Measurements from ENCODE around the gene SH3D21.

SH3D21 gene

GRCh38 chr1:36339615-36340014 lies 33.4 kb downstream of the SH3D21 start:
- H3K4ac ChIP-seq (ENCODE audit: low read depth, low read length), result no peak overlapping the region
- no peak overlapping the region for H4K12ac ChIP-seq (ENCODE audit: low read depth, low read length)
- no peak overlapping the region for H3K14ac ChIP-seq (ENCODE audit: low read length)
- WGBS (ENCODE audit: extremely low coverage, insufficient coverage, insufficient read length), result no CpG with 5 or more reads among the region's 9 CpGs
- H4K8ac ChIP-seq (ENCODE audit: low read depth, low read length), result no peak overlapping the region
- H3K23ac ChIP-seq (ENCODE audit: low read length), result no peak overlapping the region
- no peak overlapping the region for H3K27ac ChIP-seq (ENCODE audit: low read depth, low read length)
- H2BK120ac ChIP-seq (ENCODE audit: insufficient read depth, low read length, poor library complexity), result no peak overlapping the region
- H3K36me3 ChIP-seq (ENCODE audit: control insufficient read depth in 1 of 2, insufficient read depth in 2 of 2, low read length in 2 of 2), result peaks cover 46 to 55% of the 10 kb centered on the region in 2 experiments
- H3K4me1 ChIP-seq (ENCODE audit: control insufficient read depth in 1 of 2, insufficient read depth in 2 of 2, low read length in 2 of 2), result no peaks in the 10 kb centered on the region
- no peak overlapping the region for H4K91ac ChIP-seq (ENCODE audit: low read depth, low read length)
- H3K79me1 ChIP-seq (ENCODE audit: low read length), result no peaks in the 10 kb centered on the region
- H3K4me3 ChIP-seq (ENCODE audit: low read depth, low read length), result no peak overlapping the region
- no peak overlapping the region for H2AFZ ChIP-seq (ENCODE audit: insufficient read depth, low read length, poor library complexity)
- H2AK5ac ChIP-seq (ENCODE audit: low read length), result no peak overlapping the region
- no peak overlapping the region for H3K4me2 ChIP-seq (ENCODE audit: low read length)
- H3K9ac ChIP-seq (ENCODE audit: low read length), result no peak overlapping the region
- no peak for DNase-seq
- H2BK5ac ChIP-seq (ENCODE audit: low read depth, low read length, poor library complexity), result no peak overlapping the region
- no peak overlapping the region for H3K18ac ChIP-seq (ENCODE audit: low read length)
- H3K79me2 ChIP-seq (ENCODE audit: control insufficient read depth, insufficient read depth, low read length, poor library complexity), result no peaks in the 10 kb centered on the region
- no peak overlapping the region for H2BK12ac ChIP-seq (ENCODE audit: low read length)
- no peaks in the 10 kb centered on the region for H3K9me3 ChIP-seq (ENCODE audit: insufficient read depth, low read depth, low read length)
- H3K27me3 ChIP-seq (ENCODE audit: insufficient read depth, low read length), result no peaks in the 10 kb centered on the region

DNA sequence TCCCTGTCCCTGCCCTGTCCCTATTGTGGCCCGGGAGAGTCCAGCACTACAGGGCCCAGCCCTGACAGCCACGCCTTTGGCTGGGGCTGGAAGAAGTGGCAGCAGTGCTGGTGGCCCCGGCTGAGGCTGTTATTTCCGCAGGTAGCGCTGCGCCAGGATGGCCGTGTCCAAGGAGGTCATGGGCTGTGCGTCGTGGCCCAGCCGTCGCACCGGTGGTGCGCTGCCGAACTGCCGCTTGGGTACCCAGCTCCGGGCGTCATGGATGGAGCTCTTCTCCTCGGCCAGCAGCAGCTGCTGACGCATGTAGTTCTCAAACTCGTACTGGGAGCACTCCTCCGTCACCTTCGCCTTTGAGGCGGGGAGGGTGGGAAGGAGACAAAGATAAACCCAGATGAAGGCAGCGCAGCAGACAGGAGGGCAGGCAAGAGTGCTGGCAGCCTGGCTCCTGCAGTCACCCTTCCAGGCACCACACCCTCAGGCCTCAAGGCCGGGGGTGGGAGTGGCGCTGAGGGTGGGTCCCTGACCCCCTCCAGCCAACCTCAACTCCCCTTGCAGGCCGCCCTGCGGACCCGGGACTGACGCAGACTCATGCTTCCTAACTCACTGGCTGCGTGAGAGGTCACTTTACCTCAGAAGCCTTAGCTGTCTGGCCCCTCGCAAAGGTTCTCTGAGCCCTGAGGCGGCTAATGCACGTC lies 35.6 kb downstream of the SH3D21 start:
- Histone ChIP-seq H3K18ac (ENCODE audit: low read length) (no peak overlapping the region), H4K12ac (ENCODE audit: low read depth, low read length) (no peak overlapping the region), H2AFZ (ENCODE audit: insufficient read depth, low read length, poor library complexity) (no peak overlapping the region), H2AK5ac (ENCODE audit: low read length) (no peak overlapping the region), H3K27me3 (ENCODE audit: insufficient read depth, low read length) (no peaks in the 10 kb centered on the region), H3K79me2 (ENCODE audit: control insufficient read depth, insufficient read depth, low read length, poor library complexity) (no peaks in the 10 kb centered on the region), H3K4me3 (ENCODE audit: low read depth, low read length) (no peak overlapping the region), H3K27ac (ENCODE audit: low read depth, low read length) (no peak overlapping the region), H3K9ac (ENCODE audit: low read length) (no peak overlapping the region), H3K14ac (ENCODE audit: low read length) (no peak overlapping the region), H3K4me2 (ENCODE audit: low read length) (no peak overlapping the region), H4K8ac (ENCODE audit: low read depth, low read length) (no peak overlapping the region), H3K9me3 (ENCODE audit: insufficient read depth, low read depth, low read length) (no peaks in the 10 kb centered on the region), H2BK5ac (ENCODE audit: low read depth, low read length, poor library complexity) (no peak overlapping the region), H3K4me1 (ENCODE audit: control insufficient read depth in 1 of 2, insufficient read depth in 2 of 2, low read length in 2 of 2) (no peaks in the 10 kb centered on the region), H3K79me1 (ENCODE audit: low read length) (no peaks in the 10 kb centered on the region), H4K91ac (ENCODE audit: low read depth, low read length) (no peak overlapping the region), H3K36me3 (ENCODE audit: control insufficient read depth in 1 of 2, insufficient read depth in 2 of 2, low read length in 2 of 2) (peaks cover 62 to 73% of the 10 kb centered on the region in 2 experiments), H2BK12ac (ENCODE audit: low read length) (no peak overlapping the region), H3K23ac (ENCODE audit: low read length) (no peak overlapping the region), H2BK120ac (ENCODE audit: insufficient read depth, low read length, poor library complexity) (no peak overlapping the region), H3K4ac (ENCODE audit: low read depth, low read length) (no peak overlapping the region)
- DNase-seq, result peak; percentile 83 to 89
- no CpG with 5 or more reads among the region's 34 CpGs for WGBS (ENCODE audit: extremely low coverage, insufficient coverage, insufficient read length)

GRCh38 chr1:36342426-36343185 lies 36.4 kb downstream of the SH3D21 start:
- Histone ChIP-seq H2BK12ac (ENCODE audit: low read length) (no peak overlapping the region), H2AK5ac (ENCODE audit: low read length) (no peak overlapping the region), H4K91ac (ENCODE audit: low read depth, low read length) (no peak overlapping the region), H4K12ac (ENCODE audit: low read depth, low read length) (no peak overlapping the region), H3K4ac (ENCODE audit: low read depth, low read length) (no peak overlapping the region), H2BK120ac (ENCODE audit: insufficient read depth, low read length, poor library complexity) (no peak overlapping the region), H3K79me1 (ENCODE audit: low read length) (no peaks in the 10 kb centered on the region), H3K4me2 (ENCODE audit: low read length) (no peak overlapping the region), H3K27ac (ENCODE audit: low read depth, low read length) (no peak overlapping the region), H3K18ac (ENCODE audit: low read length) (no peak overlapping the region), H2BK5ac (ENCODE audit: low read depth, low read length, poor library complexity) (no peak overlapping the region), H3K27me3 (ENCODE audit: insufficient read depth, low read length) (no peaks in the 10 kb centered on the region), H2AFZ (ENCODE audit: insufficient read depth, low read length, poor library complexity) (no peak overlapping the region), H3K23ac (ENCODE audit: low read length) (no peak overlapping the region), H3K79me2 (ENCODE audit: control insufficient read depth, insufficient read depth, low read length, poor library complexity) (no peaks in the 10 kb centered on the region), H3K14ac (ENCODE audit: low read length) (no peak overlapping the region), H3K36me3 (ENCODE audit: control insufficient read depth in 1 of 2, insufficient read depth in 2 of 2, low read length in 2 of 2) (peaks cover 67 to 79% of the 10 kb centered on the region in 2 experiments), H3K4me1 (ENCODE audit: control insufficient read depth in 1 of 2, insufficient read depth in 2 of 2, low read length in 2 of 2) (no peaks in the 10 kb centered on the region), H3K9ac (ENCODE audit: low read length) (no peak overlapping the region), H3K9me3 (ENCODE audit: insufficient read depth, low read depth, low read length) (no peaks in the 10 kb centered on the region), H3K4me3 (ENCODE audit: low read depth, low read length) (no peak overlapping the region), H4K8ac (ENCODE audit: low read depth, low read length) (no peak overlapping the region)
- DNase-seq, result peak; percentile 95 to 96
- no CpG with 5 or more reads among the region's 10 CpGs for WGBS (ENCODE audit: extremely low coverage, insufficient coverage, insufficient read length)

DNA sequence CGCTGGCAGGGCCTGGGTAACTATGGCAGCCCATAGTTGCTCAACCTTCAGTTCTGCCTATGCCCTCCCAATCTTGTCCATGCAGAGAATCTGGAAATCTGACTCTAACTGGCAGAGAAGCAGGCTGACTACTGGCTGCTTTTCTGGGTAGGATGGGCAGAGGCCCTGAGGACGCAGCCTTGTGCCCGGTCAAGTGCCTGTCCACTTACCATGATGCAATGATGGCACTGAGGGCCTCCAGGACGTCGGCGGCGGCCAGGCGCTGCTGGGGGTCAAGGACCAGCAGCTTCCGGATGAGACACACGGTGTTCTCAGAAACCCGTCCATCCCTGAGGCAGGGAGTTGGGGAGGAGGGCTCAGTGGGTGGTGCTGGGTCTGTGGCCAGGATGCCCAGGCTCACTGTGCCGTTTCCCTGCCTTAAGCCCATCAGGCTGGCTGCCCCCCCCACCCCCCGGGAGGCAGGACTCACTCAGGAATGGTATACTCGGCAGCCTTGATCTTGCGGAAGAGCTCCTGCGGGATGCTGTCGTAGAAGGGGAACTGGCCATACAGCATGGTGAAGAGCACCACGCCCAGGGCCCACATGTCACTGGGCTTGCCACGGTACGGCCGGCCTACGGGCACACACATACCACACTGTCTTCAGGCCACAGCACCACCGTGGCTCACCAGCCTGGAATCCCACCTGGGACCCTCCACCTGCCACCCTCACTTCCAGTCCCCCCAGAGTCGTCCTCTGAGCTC lies 37.7 kb downstream of the SH3D21 start:
- Histone ChIP-seq H3K27ac (ENCODE audit: low read depth, low read length) (no peak overlapping the region), H2AFZ (ENCODE audit: insufficient read depth, low read length, poor library complexity) (no peak overlapping the region), H3K4me3 (ENCODE audit: low read depth, low read length) (no peak overlapping the region), H3K79me2 (ENCODE audit: control insufficient read depth, insufficient read depth, low read length, poor library complexity) (no peaks in the 10 kb centered on the region), H3K79me1 (ENCODE audit: low read length) (no peaks in the 10 kb centered on the region), H2AK5ac (ENCODE audit: low read length) (no peak overlapping the region), H3K23ac (ENCODE audit: low read length) (no peak overlapping the region), H3K4me1 (ENCODE audit: control insufficient read depth in 1 of 2, insufficient read depth in 2 of 2, low read length in 2 of 2) (no peaks in the 10 kb centered on the region), H3K14ac (ENCODE audit: low read length) (no peak overlapping the region), H3K4ac (ENCODE audit: low read depth, low read length) (no peak overlapping the region), H4K12ac (ENCODE audit: low read depth, low read length) (no peak overlapping the region), H2BK120ac (ENCODE audit: insufficient read depth, low read length, poor library complexity) (no peak overlapping the region), H3K9ac (ENCODE audit: low read length) (no peak overlapping the region), H3K18ac (ENCODE audit: low read length) (no peak overlapping the region), H2BK5ac (ENCODE audit: low read depth, low read length, poor library complexity) (no peak overlapping the region), H3K27me3 (ENCODE audit: insufficient read depth, low read length) (no peaks in the 10 kb centered on the region), H4K91ac (ENCODE audit: low read depth, low read length) (no peak overlapping the region), H4K8ac (ENCODE audit: low read depth, low read length) (no peak overlapping the region), H3K4me2 (ENCODE audit: low read length) (no peak overlapping the region), H3K9me3 (ENCODE audit: insufficient read depth, low read depth, low read length) (no peaks in the 10 kb centered on the region), H2BK12ac (ENCODE audit: low read length) (no peak overlapping the region), H3K36me3 (ENCODE audit: control insufficient read depth in 1 of 2, insufficient read depth in 2 of 2, low read length in 2 of 2) (peaks cover 77 to 91% of the 10 kb centered on the region in 2 experiments)
- no CpG with 5 or more reads among the region's 24 CpGs for WGBS (ENCODE audit: extremely low coverage, insufficient coverage, insufficient read length)
- peak; percentile 56 to 83 for DNase-seq

Measured in trophoblast cell (in vitro differentiated cells and primary cell).